Lung (tissue), 12 donors: Measurements from ENCODE around the gene ZBTB37. TPM values are rescaled to one million over a fixed set of nuclear protein-coding genes. Genes with fewer than 3 reads are reported as not detected.
"Not testable (repeated sequence)": the region's sequence is repeated elsewhere in the genome, so short reads cannot be mapped to it uniquely, and the experiment has no call there.

Source experiments
- ATAC-seq: fragments of 200-7000 bp; cut with Tn5 transposase; one replicate; pipeline ENCODE4 v1.9.1; 2020; ENCODE audit warnings: moderate number of reproducible peaks; ENCODE audit not compliant: insufficient read depth, low FRiP score
- DNase-seq, 3 donors: peaks; one replicate each; pipeline ENCODE4 v3.0.0-alpha.2; 2013 to 2017
- H3K27ac ChIP-seq, 2 donors: one replicate each; pipeline ENCODE4 v1.5.1; 2013; ENCODE audit warnings: mild to moderate bottlenecking in 2 of 2, moderate library complexity in 2 of 2, control low read depth in 1 of 2, inconsistent platforms in 1 of 2, low read depth in 1 of 2, low read length in 1 of 2
- H3K27me3 ChIP-seq, 3 donors: one replicate each; pipeline ENCODE4 v1.5.1; 2013; ENCODE audit warnings: low read length in 2 of 3; ENCODE audit not compliant: control insufficient read depth in 3 of 3, insufficient read depth in 3 of 3
- H3K36me3 ChIP-seq, 4 donors: one replicate each; pipeline ENCODE4 v1.5.1; 2013; ENCODE audit warnings: low read length in 4 of 4, mild to moderate bottlenecking in 1 of 4, moderate library complexity in 1 of 4; ENCODE audit not compliant: control insufficient read depth in 4 of 4, insufficient read depth in 4 of 4
- H3K4me1 ChIP-seq, 5 donors: one replicate each; pipeline ENCODE4 v1.5.1; 2013; ENCODE audit warnings: low read length in 5 of 5, mild to moderate bottlenecking in 2 of 5, moderate library complexity in 1 of 5; ENCODE audit not compliant: control insufficient read depth in 5 of 5, insufficient read depth in 5 of 5
- H3K4me3 ChIP-seq: one replicate; pipeline ENCODE4 v1.5.1; 2013; ENCODE audit warnings: mild to moderate bottlenecking, control low read depth, moderate library complexity
- H3K9ac ChIP-seq, 2 donors: one replicate each; pipeline ENCODE4 v1.5.1; 2013; ENCODE audit warnings: low read length in 2 of 2, control low read depth in 1 of 2; ENCODE audit not compliant: insufficient read depth in 1 of 2
- H3K9me3 ChIP-seq, 4 donors: one replicate each; pipeline ENCODE4 v1.5.1; 2013; ENCODE audit warnings: low read length in 3 of 4, mild to moderate bottlenecking in 1 of 4, moderate library complexity in 1 of 4; ENCODE audit not compliant: control insufficient read depth in 4 of 4, insufficient read depth in 3 of 4
- WGBS, 2 donors: extraction: QIAGEN DNeasy Blood & Tissue Kit; methylation state at CpG; one replicate each; pipeline ENCODE4 v1.1.7; 2013; 5-methylcytosine and 5-hydroxymethylcytosine counted together
- polyA plus RNA-seq, 2 donors: library from polyadenylated mRNA; stranded (reverse); fragments of 200-250 nt; gene quantifications; one replicate each; pipeline ENCODE4 v1.2.1, GENCODE V29; 2013
- total RNA-seq, 2 donors: library from RNA; depleted of rRNA in 1 of 2; stranded (reverse); fragments of >200 nt in 1 of 2; gene quantifications; one replicate each; pipeline ENCODE4 v1.2.1, GENCODE V29; 2014 to 2021
- TF ChIP-seq, protein P1 (sequence below): IDR thresholded peaks from 2 replicates; pipeline ENCODE4 v1.5.1; 2012; ENCODE audit warnings: mild to moderate bottlenecking; ENCODE audit errors: control extremely low read depth, extremely low read depth
- donor health status: control.
- donor health status: control.
- donor health status: Bipolar disorder and iron deficiency.
- donor health status: healthy.
- donor health status: DM: yes; HTN: yes; CAD: no.

The ZBTB37 gene
- total and polyA plus RNA-seq, 4 donors, result 1.6 to 29.8 (median 7.3) TPM

DNA sequence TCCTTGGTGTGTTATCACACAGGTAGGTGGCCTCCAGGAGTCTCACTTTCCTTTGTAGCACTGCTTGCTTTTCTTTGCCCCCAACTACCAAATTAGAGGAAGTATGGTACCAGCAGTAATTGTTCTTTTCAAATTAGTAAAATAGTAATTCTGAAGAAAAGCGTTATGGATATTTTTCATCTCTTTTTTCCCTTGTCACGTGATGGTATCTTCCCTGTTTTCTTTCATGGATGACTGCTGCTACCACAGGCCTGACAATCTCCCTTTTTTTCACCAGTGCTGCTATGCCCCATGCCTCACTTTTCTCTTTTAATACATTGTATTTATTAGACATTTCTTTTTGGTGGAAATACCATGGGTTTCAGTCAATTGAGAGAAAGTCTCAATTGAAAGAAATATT, 3.3 kb downstream of the ZBTB37 start:
- Histone ChIP-seq H3K9ac (peak overlapping the region in 1 of 2 donors; percentile 20), H3K4me1 (peaks cover 2 to 16% (median 7%) of the 10 kb centered on the region in 5 donors), H3K27ac (no peak overlapping the region), H3K27me3 (no peaks in the 10 kb centered on the region), H3K4me3 (no peak overlapping the region), H3K36me3 (peaks cover 6 to 36% (median 15%) of the 10 kb centered on the region in 4 donors), H3K9me3 (no peaks in the 10 kb centered on the region)
- ATAC-seq, result no peak
- WGBS, 2 donors, result 67 to 93% methylated on average over 2 of the region's 2 CpGs
- TF ChIP-seq, protein P1, sequence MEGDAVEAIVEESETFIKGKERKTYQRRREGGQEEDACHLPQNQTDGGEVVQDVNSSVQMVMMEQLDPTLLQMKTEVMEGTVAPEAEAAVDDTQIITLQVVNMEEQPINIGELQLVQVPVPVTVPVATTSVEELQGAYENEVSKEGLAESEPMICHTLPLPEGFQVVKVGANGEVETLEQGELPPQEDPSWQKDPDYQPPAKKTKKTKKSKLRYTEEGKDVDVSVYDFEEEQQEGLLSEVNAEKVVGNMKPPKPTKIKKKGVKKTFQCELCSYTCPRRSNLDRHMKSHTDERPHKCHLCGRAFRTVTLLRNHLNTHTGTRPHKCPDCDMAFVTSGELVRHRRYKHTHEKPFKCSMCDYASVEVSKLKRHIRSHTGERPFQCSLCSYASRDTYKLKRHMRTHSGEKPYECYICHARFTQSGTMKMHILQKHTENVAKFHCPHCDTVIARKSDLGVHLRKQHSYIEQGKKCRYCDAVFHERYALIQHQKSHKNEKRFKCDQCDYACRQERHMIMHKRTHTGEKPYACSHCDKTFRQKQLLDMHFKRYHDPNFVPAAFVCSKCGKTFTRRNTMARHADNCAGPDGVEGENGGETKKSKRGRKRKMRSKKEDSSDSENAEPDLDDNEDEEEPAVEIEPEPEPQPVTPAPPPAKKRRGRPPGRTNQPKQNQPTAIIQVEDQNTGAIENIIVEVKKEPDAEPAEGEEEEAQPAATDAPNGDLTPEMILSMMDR, result no peak
- no peak for DNase-seq

DNA sequence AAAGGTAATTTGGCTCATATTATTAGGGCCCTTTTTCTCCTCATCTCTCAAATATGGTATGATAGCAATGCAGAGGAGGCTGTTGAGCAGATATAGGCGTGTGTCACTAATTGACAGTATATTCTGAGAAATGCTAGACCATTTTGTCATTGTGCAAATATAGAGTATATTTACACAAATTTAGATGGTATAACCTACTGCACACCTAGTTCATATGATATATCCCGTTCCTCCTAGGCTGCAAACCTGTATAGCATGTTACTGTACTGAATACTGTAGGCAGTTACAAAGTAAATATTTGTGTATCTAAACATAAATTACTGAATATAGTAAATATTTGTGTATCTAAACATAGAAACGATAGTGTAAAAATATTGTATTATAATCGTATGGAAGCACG, 8.6 kb downstream of the ZBTB37 start:
- Histone ChIP-seq H3K9me3 (no peaks in the 10 kb centered on the region), H3K36me3 (peaks cover 7 to 33% (median 10%) of the 10 kb centered on the region in 4 donors), H3K4me3 (no peak overlapping the region), H3K4me1 (no peaks in the 10 kb centered on the region), H3K27ac (no peak overlapping the region), H3K9ac (no peak overlapping the region), H3K27me3 (no peaks in the 10 kb centered on the region)
- WGBS, 2 donors, result 88 to 95% methylated on average over 5 of the region's 5 CpGs
- TF ChIP-seq, protein P1, result no peak
- ATAC-seq, result no peak
- no peak for DNase-seq

DNA sequence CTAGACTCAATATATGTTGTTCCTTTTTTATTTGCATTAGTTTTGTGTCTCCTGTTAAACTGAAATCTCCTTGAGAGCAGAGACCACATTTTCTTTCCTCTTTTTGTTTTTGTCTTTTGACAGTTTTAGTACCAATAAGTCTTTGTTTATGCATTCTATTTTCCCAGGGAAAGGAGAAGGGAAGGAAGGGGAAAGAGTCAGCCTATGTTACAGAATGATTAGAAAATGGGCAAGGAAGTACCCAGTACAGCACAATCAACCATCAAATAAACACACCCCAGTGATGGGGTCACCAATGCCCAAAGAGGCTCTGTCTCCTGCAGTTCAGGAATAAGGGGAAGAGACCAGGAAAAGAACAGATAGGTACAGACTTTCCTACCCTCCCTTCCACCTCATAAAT, 10.1 kb downstream of the ZBTB37 start:
- TF ChIP-seq, protein P1, result no peak
- H3K4me1 ChIP-seq, result no peaks in the 10 kb centered on the region
- no peaks in the 10 kb centered on the region for H3K9me3 ChIP-seq
- no peak overlapping the region for H3K4me3 ChIP-seq
- DNase-seq, result no peak
- H3K27ac ChIP-seq, result no peak overlapping the region
- no peaks in the 10 kb centered on the region for H3K27me3 ChIP-seq
- ATAC-seq, result no peak
- no peak overlapping the region for H3K9ac ChIP-seq
- peaks cover 7 to 30% (median 9%) of the 10 kb centered on the region in 4 donors for H3K36me3 ChIP-seq

DNA sequence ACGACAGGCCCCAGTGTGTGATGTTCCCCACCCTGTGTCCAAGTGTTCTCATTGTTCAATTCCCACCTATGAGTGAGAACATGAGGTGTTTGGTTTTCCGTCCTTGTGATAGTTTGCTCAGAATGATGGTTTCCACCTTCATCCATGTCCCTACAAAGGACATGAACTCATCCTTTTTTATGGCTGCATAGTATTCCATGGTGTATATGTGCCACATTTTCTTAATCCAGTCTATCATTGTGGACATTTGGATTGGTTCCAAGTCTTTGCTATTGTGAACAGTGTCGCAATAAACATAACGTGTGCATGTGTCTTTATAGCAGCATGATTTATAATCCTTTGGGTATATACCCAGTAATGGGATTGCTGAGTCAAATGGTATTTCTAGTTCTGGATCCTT, 12.9 kb downstream of the ZBTB37 start:
- not testable (repeated sequence) for H3K4me1 ChIP-seq, H3K27ac ChIP-seq, H3K27me3 ChIP-seq, H3K4me3 ChIP-seq, H3K9me3 ChIP-seq, H3K9ac ChIP-seq, ATAC-seq, DNase-seq
- WGBS, 2 donors, result 70 to 78% methylated on average over 4 of the region's 4 CpGs
- peaks cover 6 to 34% (median 12%) of the 10 kb centered on the region in 4 donors for H3K36me3 ChIP-seq
